CD1c-positive myeloid dendritic cell (primary cell): ENCODE data around the gene MYO1G.
A peak's percentile ranks its signal among the peaks of the same experiment; 100 is the strongest.

Source experiments
- DNase-seq: peaks from one replicate; pipeline ENCODE4 v3.0.0-alpha.2; 2016; ENCODE audit errors: extremely low spot score

The MYO1G gene

GRCh38 chr7:44981035-44981706 lies 2.4 kb upstream of the MYO1G start:
- no peak for DNase-seq

GRCh38 chr7:44980393-44981034 lies 1.7 kb upstream of the MYO1G start:
- DNase-seq = peak; percentile 93

DNA sequence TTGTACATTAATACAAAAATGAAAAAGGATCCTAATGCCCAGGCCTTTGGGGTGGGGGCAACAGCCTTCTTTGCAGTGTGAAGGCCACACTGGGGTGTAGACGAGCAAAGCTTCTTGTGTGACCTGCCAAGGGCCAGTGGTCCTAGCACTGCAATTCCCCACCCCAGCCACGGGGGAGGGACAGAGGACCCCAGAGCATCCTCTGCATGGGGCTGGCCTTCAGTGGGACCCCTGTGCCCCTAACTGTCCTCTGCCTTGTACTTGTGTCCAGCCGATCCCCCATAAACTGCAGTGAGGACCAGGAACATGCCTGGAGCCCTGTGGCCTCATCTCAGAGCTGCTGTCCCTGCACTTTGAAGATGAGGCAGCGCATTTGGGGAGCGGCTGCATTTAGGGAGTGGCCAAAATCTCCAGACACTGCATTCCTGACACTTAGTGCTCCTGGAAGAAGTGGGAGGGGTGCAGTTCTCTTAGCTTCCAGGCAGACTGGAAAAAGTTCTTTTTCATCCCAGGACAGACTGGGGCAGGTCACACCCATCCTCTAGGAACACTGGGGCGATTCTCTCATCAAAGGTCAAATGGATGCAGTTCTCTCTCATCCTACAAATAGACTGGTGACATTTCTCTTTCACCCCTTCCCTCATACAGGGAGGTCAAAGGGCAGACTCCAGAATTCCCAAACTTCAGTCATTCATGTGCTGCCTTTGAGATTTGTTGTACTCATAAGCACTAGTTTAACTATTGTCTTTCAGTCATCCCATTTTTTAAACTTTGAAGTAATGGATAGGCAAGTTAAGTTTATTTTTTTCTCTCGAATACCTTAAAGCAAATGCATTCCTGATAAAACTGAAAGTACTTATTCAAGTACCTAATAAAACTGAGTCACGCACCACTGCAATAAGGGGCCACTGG lies 922 bp upstream of the MYO1G start:
- DNase-seq = no peak

DNA sequence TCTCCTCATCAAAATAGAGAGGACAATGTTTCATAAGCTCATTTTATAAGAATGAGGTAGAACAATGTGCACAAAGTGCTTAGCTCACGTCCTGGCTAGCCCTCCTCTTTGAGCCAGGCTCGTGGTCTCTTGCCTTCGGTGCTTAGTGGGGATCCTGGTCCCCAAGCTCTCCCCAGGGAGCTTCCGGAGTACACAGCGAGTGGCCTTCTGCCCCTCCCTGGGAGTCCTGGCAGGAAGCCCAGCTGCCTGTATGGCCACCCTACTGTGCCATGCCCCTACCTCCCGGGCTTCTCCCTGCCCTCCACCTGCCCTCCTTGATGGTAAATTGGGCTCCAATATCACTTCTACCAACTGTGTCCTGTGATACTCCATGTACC lies 868 bp downstream of the MYO1G start:
- peak; percentile 31 for DNase-seq

DNA sequence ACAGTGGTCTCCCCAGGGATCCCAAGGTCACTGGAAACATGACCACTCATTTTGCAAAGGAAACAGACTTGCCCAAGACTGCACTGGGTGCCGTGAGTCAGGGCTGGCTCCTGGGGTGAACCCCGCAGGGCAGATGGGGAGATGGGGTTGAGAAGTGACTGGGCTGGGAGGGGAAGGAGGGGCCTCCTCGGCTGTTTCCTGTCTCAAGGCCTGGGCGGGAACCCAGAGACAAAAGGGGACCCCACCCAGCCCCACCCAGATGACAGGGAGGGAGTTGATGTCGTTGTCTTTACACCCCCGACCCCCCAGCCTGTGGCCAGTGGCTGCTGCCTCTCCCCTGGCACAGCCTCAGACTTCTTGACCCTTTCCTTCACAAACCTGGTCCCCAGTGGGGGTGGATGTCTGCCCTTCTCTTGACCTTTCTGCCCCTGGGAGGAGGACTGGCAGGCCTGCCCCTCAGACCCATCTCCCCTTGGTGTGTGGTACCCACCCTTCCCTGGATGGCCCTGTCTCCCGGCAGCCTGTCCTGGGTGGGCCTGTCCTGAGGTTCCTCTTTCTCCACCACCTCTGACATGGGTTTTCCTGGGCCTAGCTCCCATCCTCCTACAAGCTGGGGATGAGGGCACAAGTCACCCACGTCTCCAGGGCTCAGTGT lies 1.4 kb downstream of the MYO1G start:
- peak; percentile 35 for DNase-seq

DNA sequence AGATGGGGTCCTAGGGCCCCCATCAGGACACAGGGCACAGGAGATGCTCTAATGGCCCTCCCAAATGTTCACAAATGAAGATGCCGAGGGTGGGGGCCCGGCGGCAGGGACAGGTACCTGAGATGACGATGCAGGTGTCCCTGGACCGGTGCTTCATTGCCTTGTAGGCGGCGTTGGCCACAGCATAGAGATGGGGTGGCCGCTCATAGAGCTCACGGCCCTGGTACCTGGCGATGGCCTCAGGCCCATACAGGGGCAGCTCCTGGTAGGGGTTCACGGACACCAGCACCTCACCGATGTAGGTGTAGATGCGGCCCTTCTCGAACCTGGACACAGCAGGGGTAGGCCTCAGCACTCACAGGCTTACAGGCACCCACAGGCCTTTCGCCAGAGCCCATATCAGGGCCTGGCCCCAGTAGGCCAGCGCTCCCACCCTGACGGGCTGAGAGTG lies 2.0 kb downstream of the MYO1G start:
- DNase-seq = no peak

DNA sequence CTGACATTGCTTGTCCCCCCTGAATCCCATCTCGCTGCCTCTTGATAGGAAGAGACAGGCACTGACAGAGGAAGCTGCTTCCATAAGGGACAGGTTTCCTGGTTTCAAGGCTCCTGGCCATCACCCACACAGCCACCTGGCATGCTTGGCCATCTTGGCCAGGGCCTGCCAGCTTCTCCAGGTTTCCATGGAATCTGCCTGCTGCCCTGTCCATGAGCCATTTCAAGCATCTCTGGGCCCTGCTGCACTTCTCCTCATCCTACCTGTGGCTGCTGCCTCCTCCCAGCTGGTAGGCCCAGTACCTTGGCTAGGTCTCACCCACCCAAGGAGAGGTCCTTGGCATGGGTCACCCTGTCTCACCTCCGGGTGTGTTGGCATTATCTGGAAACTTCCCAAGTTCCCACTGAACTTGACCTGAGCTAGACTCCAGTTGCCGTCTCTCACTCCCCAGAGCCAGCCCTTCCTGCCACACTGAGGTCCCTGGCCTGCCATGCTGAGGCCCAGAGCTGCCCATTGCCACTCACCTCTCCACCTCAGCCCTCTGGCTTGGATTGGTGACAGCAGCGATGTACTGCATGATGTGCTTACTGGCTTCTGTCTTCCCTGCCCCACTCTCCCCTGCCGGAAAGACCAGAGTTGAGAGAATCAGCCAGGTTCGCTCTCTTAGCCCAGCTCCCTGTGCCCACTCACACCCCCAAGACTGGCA lies 2.6 kb downstream of the MYO1G start:
- DNase-seq = no peak

DNA sequence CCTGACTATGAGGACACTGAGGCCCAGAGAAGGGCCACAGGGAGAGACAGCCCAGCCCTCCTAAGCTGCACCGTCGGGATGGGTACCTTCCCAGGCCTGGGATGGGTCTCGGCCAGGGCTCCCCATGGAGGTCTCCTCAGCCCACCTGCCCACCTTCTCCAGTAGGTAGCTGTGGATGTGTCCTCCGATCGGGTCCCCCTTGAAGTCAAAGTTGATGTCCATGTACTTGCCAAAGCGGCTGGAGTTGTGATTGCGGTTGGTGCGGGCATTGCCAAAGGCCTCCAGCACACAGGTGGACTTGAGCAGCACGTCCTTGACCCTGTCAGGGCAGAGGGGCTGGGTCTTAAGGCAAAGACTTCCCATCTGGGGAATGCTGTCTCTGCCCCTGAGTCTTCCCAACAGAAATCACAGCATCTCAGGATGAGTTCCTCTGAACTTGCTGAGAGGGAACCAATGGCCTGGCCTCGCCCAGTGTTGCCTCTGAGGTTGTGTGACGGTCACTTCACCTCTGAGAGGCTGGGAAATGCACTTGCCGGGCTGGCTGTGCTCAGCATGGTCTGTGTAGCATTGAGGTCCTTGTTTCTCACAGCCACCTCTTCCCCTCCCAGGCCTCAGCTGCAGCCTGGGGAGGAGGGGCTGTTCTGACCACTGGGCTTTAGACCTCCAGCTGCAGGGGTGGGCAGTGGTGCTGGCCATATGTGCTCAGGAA lies 3.3 kb downstream of the MYO1G start:
- no peak for DNase-seq

- DNase-seq = no peak
Measured at GRCh38 chr7:44974549-44974948, 4.3 kb downstream of the MYO1G start.

DNA sequence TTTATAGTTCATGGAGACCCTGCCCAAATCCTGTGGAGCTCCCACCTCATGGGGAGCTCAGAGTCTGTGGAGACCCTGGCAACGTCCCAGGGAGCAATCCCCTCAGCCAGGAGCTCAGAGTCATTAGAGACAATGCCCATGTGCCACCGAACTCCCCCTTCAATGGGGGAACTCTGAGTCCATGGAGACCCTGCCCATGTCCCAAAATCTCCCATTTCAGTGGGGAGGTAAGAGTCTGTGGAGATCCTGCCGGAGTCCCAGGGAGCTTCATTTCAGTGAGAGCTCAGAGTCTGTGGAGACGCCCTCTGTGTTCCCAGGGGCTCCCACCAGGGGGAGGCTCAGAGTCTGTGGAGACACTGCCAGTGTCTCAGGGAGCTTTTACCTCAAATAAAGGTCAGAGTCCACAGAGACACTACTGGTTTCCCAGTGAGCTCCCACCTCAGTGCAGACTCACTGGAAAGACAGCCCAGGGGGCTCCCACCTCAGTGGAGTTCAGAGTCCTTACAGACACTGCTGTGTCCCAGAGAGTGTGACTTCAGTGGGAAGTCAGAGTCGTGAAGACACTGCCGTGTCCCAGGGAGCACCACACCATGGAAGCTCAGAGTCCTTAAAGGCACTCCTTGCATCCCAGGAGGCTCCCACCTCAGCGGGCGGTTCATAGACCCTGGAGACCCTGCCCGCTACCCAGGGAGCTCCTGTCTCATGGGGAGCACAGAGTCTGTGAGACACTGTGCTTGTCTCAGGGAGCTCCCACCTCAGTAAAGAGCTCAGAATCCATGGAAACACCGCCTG lies 5.0 kb downstream of the MYO1G start:
- DNase-seq = peak; percentile 78

DNA sequence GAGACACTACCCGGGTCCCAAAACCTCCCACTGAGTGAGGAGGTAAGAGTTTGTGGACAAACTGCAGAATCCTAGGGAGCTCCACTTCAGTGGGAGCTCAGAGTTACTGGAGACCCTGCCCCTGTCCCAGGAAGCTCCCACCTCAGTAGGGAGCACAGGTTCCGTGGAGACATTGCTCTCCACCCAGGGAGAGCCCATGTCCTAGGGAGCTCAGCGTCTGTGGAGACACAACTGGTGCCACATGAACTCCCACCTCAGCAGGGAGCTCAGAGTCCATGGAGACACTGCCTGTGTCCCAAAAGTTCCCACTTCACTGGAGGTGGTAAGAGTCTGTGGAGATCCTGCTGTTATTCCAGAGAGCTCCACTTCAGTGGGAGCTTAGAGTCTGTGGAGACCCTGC lies 6.3 kb downstream of the MYO1G start:
- DNase-seq = no peak

- no peak for DNase-seq
Measured at GRCh38 chr7:44971902-44972441, 6.8 kb downstream of the MYO1G start.

DNA sequence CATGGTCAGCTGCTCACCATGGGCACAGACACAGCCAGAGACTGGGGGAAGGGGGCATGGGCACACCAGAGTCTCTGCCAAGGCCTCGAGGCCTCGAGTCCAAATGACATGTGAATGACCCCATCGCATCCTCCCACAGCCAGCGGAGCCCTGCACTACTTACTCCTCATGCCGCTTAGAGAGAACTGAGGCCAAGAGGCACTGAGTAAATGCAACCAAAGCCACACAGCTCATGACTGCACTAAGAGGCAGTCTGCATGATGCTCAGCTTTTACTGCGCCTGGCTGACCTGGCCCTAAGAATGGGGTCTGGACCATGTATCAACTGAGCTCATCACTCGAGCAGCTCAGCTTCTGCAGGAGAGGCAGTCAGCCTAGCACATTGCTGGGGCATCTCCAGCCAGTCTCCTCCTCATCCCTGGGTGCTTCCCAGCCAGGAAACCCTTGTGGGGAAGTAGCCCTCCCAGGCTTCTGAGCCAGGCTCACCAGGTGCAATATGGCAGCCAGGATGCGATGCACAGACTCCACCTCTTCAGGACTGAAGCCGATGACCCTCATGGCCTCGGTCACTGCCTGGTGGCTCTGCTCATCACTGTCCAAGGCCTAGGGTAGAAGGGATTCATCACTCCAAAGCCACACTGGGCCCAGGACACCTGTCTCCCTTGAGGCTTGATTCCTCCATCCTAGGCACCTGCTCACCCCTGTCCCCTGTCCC lies 7.5 kb downstream of the MYO1G start:
- no peak for DNase-seq

DNA sequence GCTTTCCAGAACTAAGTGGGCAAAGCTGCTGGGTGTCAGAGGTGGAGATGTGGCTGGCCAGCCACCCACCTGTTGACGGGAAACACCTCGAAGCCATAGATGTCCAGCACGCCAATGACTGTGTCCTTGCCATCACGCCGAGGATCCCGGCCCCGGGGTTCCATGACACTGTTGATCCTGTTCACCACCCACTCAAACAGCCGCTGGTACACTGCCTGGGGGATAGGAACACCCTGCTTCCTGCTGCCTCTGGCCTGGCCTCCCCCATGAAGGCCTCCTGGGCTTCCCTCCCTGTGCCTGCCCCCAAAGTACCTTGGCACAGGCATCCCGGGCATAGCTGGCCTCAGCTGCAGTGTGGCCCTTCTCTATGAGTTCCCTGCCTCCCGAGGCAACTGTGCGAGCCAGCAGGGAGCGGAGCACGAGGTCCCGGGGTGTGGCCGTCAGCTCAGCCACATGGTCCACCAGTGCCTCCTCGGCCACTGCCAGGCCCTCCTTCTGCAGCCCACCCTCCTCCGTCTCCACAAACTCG lies 8.2 kb downstream of the MYO1G start:
- no peak for DNase-seq

- DNase-seq = no peak
Measured at GRCh38 chr7:44969701-44970522, 8.9 kb downstream of the MYO1G start.

- DNase-seq = no peak
Measured at GRCh38 chr7:44969049-44969700, 9.6 kb downstream of the MYO1G start.
